GM18868 (cell line): Measurements from ENCODE around the gene BCAR3.

ENCODE experiments used
- ATAC-seq: cut with Tn5 transposase; IDR thresholded peaks from one replicate; pipeline ENCODE4 v1.9.1; 2021; ENCODE audit warnings: mild to moderate bottlenecking, moderate library complexity; ENCODE audit not compliant: unreplicated experiment

Gene BCAR3

DNA sequence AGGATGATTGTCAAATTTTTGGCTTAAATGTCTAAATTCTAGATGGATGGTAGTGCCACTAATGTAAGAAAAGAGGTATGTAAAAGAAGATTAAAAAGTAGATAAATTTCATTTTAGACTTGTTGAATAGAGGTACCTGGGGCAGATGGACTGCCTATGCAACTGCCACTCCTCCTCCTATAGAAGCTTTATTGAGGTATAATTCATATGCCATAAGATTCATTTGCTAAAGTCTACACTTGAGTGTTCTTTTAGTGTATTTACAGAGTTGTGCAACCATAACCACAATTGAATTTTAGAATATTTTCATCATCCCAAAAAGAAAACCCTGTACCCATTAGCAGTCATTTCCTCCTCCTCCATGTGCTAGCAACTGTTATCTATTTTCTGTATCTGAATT lies 163.1 kb downstream of the BCAR3 start:
- no peak for ATAC-seq

- ATAC-seq, result no peak
These were observed 165.5 kb downstream of the BCAR3 start for GRCh38 chr1:93516164-93516563.
